HG02759 (cell line): ENCODE data around the gene CERS1.

Source experiments
- ATAC-seq: cut with Tn5 transposase; IDR thresholded peaks from one replicate; pipeline ENCODE4 v1.9.1; 2021; ENCODE audit warnings: mild to moderate bottlenecking, moderate library complexity; ENCODE audit not compliant: unreplicated experiment

CERS1 gene

DNA sequence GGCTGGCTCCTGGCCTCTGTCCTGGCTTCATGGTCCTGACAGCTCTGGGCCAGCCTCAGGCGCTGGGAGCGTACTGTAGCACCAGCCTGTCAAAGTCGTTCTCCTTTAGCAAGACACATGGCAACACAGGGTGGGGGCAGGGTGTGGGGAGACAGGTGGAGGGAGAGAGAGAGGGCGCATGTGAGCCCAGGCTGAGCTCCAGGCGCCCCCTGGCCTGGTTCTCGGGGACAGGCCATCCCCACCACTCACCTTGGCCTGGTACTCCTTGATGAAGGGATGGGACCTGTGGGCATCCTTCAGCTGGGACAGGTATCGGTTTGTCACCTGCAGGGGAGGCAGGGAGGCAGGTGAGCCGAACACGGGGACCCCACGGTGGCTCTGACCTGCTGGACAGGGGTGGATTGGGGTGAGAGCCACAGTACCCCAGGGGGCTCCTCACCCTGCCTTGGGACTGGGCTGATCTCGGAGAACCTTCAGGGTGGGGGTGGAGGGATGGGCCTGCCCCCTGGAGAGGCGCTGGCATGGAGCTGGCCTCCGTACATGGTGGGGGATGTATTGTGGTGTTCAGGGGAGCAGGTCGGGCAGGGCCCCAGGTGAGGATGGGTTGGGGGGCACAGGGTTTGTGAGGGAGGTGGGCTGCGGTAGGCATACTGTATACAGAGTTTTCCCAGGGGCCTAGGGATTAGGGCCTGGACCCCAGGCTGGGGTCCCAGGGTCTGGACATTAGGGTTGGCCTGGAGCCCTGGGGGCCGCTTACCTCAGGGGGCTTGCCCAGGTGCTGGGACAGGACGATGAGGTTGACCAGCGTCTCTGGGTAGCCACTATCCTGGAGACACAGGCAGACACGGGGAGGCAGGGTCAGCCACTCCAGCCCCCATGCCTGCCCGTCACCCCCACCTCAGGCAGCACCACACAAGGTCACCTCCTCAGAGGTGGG is 3.9 kb upstream of the CERS1 start:
- ATAC-seq = no peak

DNA sequence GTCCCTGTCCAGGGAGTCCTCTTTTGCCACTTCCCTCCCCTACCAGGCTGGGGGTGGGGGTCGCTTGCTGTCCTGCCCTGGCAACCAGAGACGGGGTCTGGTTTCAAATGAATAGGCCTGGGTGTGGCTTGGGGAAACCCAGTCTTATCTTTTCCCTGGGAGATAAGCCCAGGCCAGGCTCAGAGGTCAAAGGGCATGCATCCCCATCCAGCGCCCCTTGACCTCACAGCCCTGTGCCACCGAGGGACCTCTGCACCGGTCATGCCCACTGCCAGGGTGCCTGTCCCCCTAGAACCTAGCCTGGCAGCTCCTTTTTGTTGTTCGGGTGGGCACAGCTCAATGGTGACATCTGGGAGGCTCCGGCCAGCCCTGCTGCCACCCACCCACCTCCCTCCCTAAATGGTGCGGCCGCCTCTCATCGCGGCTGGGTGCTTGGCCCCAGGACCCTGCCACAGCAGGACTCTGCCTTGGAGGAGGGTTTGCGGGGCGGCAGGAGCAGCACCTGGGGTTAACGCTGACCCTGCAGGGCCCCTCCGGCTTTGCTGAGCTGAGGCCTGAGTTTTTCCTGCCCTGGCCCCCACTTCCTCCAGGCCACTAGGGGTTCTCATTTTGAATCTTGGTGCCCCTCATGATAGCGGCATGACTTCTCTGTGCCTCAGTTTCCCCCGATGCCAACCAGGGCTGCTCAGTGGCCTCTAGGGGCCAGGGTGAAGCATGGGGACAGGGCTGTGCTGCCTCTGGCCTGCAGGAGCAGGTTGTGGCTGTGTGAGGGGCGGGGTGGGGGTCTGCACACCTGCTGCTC is 2.9 kb upstream of the CERS1 start:
- ATAC-seq = no peak

DNA sequence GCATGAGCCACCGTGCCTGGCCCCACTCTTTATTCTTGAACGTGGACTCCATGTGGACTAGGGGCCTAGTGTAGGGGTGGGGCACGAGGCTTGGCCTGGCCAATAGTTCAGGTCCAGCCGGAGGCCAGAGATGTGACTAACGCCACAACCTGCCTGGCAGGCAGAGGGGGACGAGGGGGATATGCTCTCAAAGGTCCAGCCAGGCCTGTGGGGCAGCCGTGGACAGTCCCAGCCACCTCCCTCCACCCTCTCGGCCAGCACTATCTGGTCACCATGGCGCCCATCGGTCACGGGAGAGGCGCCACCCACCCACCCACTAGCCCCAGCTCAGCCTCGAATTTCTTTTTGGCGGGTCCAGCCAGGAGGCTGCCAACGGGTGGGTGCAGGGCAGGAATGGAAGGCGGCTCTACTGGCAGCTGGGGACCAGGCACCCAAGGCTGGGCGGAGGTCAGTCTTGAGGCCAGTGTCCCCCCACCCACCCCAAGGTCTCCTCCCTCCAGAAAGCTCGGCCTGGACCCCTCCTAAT is 2.2 kb upstream of the CERS1 start:
- no peak for ATAC-seq

DNA sequence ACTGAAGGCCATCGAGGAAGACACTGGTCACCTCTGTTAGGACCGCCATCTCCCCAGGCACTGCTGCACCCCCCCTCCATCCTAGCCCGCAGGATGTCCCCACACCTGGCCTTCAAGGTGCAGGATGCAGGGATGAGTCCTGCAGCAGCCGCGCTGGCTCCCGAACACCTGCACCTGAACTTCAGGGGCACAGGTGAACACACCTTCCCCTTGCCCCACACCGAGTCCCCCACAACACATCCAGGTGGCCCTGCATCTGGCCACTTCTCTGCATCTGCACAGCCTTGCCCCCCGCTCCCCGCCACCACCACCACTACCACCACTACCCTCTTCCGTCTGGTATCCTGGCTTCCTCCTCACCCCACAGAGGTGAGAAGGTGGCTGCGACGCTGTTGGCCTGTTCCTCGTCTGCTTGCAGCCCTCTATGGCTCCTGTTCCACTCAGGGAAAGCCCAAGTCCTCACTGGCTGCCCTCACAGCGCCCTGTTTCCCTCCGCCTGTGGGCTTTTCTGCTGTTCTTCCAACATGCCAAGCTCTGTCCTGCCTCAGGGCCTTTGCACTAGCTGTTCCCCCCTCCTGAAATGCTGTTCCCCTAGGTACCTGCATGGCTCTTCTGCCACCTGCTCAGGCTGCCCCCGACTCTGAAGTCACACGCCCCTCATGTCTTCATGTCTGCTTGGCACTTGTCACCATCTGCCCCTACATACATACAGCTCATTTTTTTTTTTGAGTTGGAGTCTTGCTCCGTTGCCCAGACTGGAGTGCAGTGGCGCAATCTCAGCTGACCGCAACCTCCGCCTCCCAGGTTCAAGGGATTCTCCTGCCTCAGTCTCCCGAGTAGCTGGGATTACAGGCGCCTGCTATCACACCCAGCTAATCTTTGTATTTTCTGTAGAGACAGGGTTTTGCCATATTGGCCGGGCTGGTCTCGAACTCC is 1.4 kb upstream of the CERS1 start:
- ATAC-seq = no peak

DNA sequence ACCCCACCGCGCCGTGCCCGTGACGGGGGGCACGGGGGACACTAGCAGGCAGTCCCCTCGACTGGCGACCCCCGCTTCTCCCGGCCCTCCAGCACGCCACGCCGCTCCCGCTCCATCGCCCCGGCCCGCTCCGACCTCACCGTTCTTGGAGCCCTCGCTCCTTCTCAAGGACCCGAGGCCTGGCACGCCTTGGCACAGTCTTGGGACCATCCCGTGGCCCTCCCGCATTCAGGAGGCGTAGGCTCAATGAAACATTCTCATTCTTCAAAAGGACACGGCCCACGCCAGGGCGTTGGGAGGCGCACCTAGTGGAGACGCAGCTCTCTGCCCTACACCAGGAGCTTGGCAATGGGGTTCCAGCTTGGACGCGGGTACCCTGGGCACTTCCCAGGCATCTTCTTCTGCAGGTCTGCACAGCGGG is 473 bp upstream of the CERS1 start:
- no peak for ATAC-seq

DNA sequence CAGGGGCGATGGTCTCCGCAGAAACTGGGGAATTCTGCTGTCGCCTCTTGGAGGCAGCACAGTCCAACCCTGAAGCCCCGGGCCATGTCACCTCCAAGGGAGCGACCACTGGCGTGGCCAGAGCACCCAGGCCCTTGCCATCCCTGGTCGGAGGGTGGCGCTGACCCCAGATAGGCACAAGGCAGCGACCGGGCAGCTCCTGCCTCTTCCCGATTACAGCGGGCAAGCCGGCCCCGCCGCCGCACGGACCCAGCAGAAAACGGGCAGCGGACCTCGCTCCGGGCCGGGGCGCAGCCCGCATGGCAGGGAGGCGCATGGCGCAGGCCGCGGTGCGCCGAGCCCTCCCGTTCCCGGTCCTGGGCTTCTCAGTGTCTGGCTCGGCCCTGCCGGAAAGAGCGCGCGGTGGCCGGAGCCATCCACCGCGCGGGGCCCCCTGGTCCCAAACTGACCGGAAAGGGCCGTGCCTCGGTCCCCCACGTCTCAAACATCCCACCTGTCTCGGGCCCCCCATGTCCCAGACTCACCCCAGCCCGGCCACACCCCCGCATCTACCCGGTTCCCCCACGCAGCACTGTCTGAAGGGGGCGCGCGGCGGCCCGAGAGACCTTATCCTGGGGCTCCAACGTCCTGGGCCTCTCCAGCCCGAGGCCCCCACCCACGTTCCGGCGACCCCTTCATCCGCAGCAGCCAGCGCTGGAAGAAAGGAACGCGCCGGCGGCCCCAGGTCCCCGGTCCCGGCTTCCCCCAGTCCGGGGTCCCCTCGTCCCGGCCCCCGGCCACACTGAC is 727 bp downstream of the CERS1 start:
- ATAC-seq = no peak

DNA sequence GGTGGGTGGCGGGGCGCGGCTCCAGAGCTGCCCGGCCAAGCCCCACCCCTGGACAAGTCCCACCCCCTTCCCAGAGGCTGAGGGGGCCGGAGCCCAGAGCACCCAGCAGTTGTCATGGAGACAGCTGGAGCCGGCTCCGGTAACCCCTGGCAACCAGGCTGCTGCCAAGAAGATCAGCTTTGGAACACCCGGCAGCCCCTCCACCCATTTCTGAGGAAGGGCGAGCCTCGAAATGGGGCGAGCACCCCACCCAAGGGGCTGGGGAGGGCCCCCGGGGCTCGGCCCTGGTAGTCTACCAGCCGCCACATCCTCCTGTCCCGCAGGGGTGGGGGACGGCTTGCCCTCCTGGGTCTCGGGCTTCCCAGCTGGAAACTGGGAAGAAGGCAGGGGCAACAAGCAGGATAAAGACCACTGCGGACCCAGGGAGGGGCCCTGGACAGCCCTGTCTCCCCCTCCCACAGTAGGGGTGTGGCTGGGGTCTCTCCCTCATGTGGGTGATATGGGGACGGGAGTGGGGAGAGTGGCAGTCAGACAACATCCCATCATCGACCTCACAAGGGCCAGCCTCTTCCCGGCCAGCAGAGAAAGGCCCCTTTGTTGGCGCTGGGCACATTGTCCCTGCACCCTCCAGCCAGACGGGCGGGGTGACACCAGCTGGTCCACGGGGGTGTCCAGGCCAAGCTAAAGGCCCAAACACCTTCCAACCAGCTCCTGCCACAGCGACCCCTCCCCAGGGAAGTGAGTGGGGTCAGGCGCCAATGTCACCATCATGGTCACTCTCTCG is 1.5 kb downstream of the CERS1 start:
- ATAC-seq = no peak

DNA sequence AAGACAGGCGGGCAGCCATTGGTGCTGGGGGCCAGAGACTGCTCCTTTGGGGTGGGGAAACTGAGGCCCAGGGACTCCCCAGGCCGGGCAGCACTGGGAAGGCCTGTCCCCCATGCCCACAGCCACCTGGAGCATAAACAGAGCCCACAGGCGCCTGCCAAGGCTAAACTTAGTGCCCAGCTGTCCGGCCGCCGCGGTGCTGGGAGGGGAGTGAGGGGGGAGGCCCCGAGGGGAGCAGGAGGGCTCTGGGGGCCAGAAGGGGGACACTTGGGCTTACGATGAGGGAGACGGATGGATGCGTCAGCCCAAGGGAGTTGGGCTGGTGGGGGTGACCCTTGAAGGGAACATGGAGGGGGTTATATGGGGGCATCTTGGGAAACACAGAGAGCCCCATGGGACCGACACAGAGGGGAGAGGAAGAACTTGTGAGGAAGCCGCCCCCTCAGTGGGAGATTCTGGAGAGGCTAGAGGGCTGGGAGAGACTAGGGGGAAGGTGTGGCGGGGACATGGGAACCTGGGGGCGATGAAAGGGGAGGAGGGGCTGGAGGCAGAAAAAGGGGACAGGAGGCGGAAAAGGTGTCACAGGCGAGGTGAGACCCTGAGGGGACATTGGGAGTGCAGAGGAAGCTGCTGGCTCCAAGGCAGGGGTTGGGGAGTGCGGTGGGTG is 2.2 kb downstream of the CERS1 start:
- no peak for ATAC-seq

DNA sequence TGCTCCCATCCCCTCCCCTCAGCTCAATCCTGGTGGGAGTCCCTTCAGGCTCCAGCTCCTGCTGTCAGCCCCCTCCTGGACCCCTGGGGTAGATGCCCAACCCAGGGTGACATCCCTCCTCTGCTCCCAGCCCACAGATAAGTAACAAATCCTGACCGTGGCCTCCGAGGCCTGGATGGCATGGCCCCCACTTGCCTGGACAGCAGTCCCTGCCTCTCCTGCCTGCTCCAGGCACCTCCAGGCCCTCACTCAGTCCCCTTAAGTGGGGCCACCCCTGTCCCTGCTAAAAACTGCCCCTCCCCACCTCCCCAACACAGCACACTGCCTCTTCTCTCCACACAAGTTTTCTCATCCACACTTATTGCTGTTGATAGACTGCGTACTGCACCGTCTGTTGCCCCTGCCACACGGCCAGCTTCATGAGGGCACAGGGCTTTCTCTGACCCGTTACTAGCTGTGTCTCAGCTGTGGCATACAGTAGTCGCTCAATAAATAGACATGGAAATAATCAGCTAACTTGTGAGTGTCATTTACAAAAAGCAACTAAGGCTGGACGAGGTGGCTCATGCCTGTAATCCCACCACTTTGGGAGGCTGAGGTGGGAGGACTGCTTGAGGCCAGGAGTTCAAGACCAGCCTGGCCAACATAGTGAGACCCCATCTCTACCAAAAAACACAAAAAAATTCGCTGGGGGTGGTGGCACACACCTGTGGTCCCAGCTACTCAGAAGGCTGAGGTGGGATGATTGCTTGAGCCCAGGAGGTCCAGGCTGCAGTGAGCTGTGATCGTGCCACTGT is 5.8 kb downstream of the CERS1 start:
- no peak for ATAC-seq

DNA sequence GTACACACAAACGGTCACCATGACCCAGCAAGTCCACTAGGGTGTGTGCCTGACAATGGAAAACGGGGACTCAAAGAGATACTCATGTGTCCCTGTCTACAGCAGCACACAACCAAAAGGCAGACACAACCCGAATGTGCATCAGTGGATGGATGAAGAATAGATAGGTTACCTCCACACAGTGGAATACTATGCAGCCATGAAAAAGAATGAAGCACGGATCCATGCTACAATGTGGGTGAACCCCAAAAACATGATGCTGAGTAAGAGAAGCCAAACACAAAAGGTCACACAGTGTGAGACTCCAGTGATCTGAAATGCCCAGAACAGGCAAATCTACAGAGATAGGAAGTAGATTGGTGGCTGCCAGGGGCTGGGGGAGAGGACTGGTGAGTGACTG is 9.0 kb downstream of the CERS1 start:
- ATAC-seq = no peak

DNA sequence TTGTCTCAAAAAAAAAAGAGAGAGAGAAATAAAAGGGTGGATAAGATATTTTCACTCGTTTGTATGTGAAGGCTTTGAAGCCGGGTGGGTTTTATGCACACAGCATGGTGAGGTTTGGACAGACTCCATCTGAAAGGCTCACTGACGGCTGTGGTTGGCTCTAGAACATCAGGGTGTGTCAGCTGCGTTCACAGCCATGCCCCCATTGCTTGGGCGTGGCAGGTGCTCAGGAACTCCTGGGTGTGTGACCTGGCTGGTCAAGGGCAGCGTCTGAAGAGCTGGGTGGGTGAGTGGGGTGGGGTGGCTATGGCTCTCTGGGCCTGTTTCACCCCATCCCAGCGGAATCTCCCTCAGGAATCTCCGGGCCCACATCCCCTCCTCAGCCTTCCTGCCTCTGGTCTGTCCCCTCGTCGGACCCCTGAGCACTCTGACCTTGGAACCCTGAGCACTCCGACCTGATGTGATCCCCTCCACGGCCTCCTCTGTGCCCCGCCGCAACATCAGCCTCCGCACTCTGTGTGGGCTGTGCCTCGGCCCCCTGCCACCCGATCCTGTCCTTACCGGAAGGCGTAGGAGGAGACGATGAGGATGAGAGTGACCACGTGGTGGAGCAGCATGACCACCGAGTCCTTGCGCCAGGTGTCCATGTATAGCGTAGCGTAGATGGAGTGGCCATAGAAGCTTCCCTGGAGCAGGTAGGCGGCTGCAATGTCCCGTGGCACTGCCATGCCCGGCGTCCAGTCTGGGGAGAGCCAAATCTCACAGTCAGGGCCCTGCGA is 12.2 kb downstream of the CERS1 start:
- ATAC-seq = no peak

DNA sequence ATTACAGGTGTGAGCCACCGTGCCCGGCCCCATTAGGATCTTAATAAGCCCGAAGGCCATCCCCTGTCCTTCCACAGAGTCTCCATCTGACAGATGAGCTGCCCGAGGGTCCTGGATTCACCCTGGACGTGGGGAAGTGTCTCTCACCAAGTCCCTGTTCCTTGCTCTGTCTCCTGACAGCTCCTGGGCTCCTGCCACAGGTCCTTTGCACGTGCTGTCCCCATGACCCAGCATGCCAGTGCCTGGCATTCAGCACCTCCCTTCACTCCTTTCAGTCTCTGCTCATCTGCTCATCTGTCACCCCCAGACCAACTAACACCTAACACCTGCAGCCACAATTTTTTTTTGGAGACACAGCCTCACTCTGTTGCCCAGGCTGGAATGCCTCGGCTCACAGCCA is 14.5 kb downstream of the CERS1 start:
- ATAC-seq = no peak

DNA sequence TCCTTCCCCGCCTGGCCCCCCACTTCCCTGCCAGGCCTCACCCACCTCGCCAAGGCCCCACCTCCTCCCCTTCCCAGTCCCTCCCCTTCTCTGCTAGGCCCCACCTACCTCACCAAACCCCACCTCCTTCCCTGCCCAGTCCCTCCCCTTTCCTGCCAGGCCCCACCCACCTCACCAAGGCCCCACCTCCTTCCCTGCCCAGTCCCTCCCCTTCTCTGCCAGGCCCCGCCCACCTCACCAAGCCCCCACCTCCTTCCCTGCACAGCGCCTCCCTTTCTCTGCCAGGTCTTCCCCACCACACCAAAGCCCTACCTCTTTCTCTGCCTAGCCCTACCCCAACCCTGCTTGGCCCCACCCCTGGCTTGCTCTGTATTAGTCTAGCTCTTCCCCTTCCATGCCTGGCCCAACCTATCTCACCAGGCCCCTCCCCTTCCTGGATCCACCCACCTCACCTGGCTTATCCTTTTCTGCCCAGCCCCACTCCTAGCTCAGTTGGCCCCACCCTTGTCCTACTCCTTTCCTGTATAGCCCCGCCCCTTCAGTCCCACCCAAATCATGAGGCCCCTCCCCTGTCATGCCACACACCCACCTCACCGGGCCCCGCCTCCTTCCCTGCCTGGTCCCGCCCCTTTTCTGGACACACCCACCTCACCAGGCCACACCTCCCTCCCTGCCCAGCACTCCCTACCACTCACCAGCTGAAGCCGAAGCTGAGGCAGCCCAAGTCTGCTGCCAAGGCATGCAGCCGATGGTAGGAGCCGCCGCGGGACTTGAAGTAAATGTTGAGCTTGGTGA is 16.2 kb downstream of the CERS1 start:
- no peak for ATAC-seq

DNA sequence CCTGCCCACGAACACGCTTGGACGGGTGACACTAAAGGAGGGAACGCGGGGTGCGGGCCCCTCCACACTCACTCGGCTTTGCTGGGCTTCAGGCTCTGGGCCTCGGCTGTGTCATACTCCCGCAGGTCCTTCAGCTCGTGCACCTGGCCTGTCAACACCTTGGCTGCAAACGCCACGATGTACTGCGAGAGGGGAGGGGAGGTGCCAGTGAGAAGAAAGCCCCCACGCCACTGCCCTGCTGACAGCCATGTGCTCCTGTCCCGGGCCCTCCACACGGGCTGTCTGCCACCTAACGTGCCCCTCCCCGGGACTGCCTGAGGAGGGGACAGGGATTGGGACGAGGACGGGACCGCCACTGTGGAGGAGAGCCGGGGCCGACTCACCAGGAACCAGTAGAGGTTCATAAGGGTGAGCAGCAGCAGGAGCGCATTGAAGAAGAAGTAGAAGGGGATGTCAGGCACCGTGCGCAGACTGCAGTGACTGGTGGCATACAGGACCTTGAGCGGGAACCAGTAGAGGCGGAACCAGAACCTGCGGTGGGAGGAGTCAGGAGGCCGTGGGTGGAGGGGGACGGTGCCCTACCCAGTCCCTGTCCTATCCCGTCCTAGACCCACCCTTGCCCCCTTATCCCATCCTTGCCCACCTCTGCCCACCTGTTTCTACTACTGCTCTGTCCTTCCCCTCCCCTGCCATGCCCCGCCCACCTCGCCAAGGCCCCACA is 16.9 kb downstream of the CERS1 start:
- ATAC-seq = no peak

DNA sequence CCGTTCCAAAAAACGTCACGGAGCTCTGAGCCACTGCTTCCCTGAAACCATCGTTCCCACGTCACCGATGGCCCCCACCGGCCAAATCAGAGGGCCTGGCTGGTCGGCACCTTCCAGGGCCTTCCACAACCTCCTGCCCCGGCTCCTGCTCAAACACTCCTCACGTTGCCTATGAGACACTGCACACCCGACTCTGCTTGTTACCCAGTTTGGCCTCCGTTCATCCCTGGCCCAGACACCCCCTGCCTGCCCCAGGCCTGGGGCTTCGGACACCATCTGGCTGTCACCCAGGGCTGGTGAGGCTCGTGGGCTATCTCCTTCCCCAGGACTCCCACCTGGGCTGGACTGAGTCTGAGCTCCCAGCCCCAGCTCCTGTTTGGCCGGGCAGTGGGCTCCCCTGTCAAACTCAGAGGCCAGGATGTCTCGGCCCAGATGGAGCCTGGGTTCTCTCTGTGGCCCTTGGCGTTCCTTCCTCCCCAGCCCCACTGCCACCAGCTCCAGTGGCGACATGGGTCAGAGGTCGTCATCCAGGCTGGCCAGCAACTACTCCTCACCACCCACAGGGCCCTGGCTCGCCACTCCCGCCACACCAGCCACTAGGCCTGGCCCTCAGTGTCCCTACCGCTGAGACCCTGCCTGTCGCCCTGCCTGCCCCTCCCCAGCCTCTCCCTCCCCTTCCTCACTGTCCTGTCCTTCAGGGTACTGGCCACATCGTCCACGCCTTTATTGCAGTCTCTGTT is 17.7 kb downstream of the CERS1 start:
- no peak for ATAC-seq
